Lower lobe of right lung (tissue), 2 donors: Measurements from ENCODE around the gene LPCAT3. TPM values are rescaled to one million over a fixed set of nuclear protein-coding genes. Genes with fewer than 3 reads are reported as not detected.

Source experiments
- ATAC-seq, 2 donors: fragments of 200-7000 bp; cut with Tn5 transposase; one replicate each; pipeline ENCODE4 v1.9.1; 2020 to 2022; ENCODE audit warnings: mild to moderate bottlenecking in 2 of 2, moderate library complexity in 2 of 2
- DNase-seq: peaks from one replicate; pipeline ENCODE4 v3.0.0-alpha.2; 2020
- H3K27ac ChIP-seq: fragments of 200-600 bp; one replicate; pipeline ENCODE4 v1.8.0; 2022
- H3K27me3 ChIP-seq: fragments of 200-600 bp; one replicate; pipeline ENCODE4 v1.8.0; 2022; ENCODE audit warnings: low read depth
- H3K36me3 ChIP-seq: fragments of 200-600 bp; one replicate; pipeline ENCODE4 v1.8.0; 2022; ENCODE audit warnings: mild to moderate bottlenecking
- H3K4me1 ChIP-seq: fragments of 200-600 bp; one replicate; pipeline ENCODE4 v1.8.0; 2022
- H3K4me3 ChIP-seq: fragments of 200-600 bp; one replicate; pipeline ENCODE4 v1.8.0; 2022; ENCODE audit warnings: mild to moderate bottlenecking
- H3K9me3 ChIP-seq: fragments of 200-600 bp; one replicate; pipeline ENCODE4 v1.8.0; 2022
- CTCF ChIP-seq: fragments of 200-600 bp; IDR thresholded peaks from one replicate; pipeline ENCODE4 v1.8.0; 2022; ENCODE audit warnings: antibody characterized with exemption, mild to moderate bottlenecking
- intact Hi-C: fragments of 100-400 bp; cut with DNase I; formaldehyde crosslinking; loops from one replicate; pipeline ENCODE4 v1.11.0; 2022
- total RNA-seq: library from RNA; stranded (reverse); fragmentation: NEBNext Ultra II Directional; extraction: Animal tissue kit (Norgen Biotek cat#: 25700); gene quantifications from one replicate; pipeline ENCODE4 v1.2.1, GENCODE V29; 2021
- donor health status: DM: no; HTN: yes; CAD: no; lungs with severe emphysema.

Gene LPCAT3
- total RNA-seq, 1 donor from 2014 or later: 67.7 TPM

- peaks cover 27% of the 10 kb centered on the region for H3K36me3 ChIP-seq
- no peaks in the 10 kb centered on the region for H3K9me3 ChIP-seq
- intact Hi-C loops: no loop called here
- H3K27ac ChIP-seq: peak overlapping the region; percentile 78
- TF ChIP-seq CTCF: no peak
- H3K27me3 ChIP-seq: no peaks in the 10 kb centered on the region
- DNase-seq (peak; percentile 47), ATAC-seq (no peak)
- H3K4me3 ChIP-seq: peak overlapping the region; percentile 44
- H3K4me1 ChIP-seq: peaks cover 56% of the 10 kb centered on the region
Observed at GRCh38 chr12:6945613-6946012, 72.7 kb downstream of the LPCAT3 start.

- no peaks in the 10 kb centered on the region for H3K27me3 ChIP-seq
- peaks cover 47% of the 10 kb centered on the region for H3K4me1 ChIP-seq
Observed at GRCh38 chr12:6944381-6945186, 73.7 kb downstream of the LPCAT3 start.

GRCh38 chr12:6943722-6944380 is 74.4 kb downstream of the LPCAT3 start, which contains the start of the genes C12orf57 and RNU7-1:
TSS of gene C12orf57 (plus strand) at chr12:6944022. CDS start at chr12:6944122, 100 bp downstream.
TSS of gene RNU7-1 (plus strand) at chr12:6943816.
- peak within 1 kb of the TSS; percentile 82 for H3K4me3 ChIP-seq
- TF ChIP-seq CTCF: no peak
- peak within 1 kb of the TSS; percentile 99 for H3K27ac ChIP-seq
- no peaks in the 10 kb centered on the region for H3K27me3 ChIP-seq
- H3K36me3 ChIP-seq: peaks cover 42% of the 10 kb centered on the region
- ATAC-seq (peak; percentile 56 to 66), DNase-seq (peak; percentile 81)
- intact Hi-C loops: no loop called here
- H3K9me3 ChIP-seq: no peaks in the 10 kb centered on the region
- H3K4me1 ChIP-seq: peaks cover 47% of the 10 kb centered on the region

More at GRCh38 chr12:6944381-6945186, 73.7 kb downstream of the LPCAT3 start:
- ATAC-seq: peak; percentile 82 to 85
- intact Hi-C loops: no loop called here
- peak; percentile 93 for TF ChIP-seq CTCF
- H3K4me3 ChIP-seq: peak overlapping the region; percentile 82
- H3K36me3 ChIP-seq: peaks cover 36% of the 10 kb centered on the region
- H3K27ac ChIP-seq: peak overlapping the region; percentile 99
- no peaks in the 10 kb centered on the region for H3K9me3 ChIP-seq
- DNase-seq: peak; percentile 95

GRCh38 chr12:6943389-6943721 is 74.9 kb downstream of the LPCAT3 start:
- intact Hi-C loops: no loop called here
- peak overlapping the region; percentile 82 for H3K4me3 ChIP-seq
- peaks cover 48% of the 10 kb centered on the region for H3K4me1 ChIP-seq
- H3K36me3 ChIP-seq: peaks cover 43% of the 10 kb centered on the region
- H3K27ac ChIP-seq: peak overlapping the region; percentile 99
- TF ChIP-seq CTCF: no peak
- ATAC-seq: peak; percentile 54 to 65
- H3K9me3 ChIP-seq: no peaks in the 10 kb centered on the region
- peak; percentile 77 for DNase-seq
- H3K27me3 ChIP-seq: no peaks in the 10 kb centered on the region

GRCh38 chr12:6942331-6942665 is 76.0 kb downstream of the LPCAT3 start:
- H3K4me3 ChIP-seq: no peak overlapping the region
- peak; percentile 45 for DNase-seq
- H3K9me3 ChIP-seq: no peaks in the 10 kb centered on the region
- H3K27ac ChIP-seq: peak overlapping the region; percentile 99
- no peak for TF ChIP-seq CTCF
- H3K27me3 ChIP-seq: no peaks in the 10 kb centered on the region
- intact Hi-C loops: no loop called here
- peaks cover 43% of the 10 kb centered on the region for H3K36me3 ChIP-seq
- ATAC-seq: no peak
- H3K4me1 ChIP-seq: peaks cover 53% of the 10 kb centered on the region
